Stomach (tissue), 4 donors: Measurements from ENCODE around the gene STAB1.

Experiments
- EP300 ChIP-seq: sonication (generic); formaldehyde crosslinking; IDR thresholded peaks from one replicate; pipeline ENCODE4 v1.6.1; 2017; ENCODE audit warnings: antibody characterized with exemption
- POLR2A ChIP-seq, 4 donors: fragments of 450-650 bp; IDR thresholded peaks; one replicate each; pipeline ENCODE4 v1.6.1; 2016; ENCODE audit warnings: antibody characterized with exemption in 4 of 4, control low read depth in 2 of 4, mild to moderate bottlenecking in 1 of 4, moderate library complexity in 1 of 4
- TF ChIP-seq, protein P1 (sequence below), 7 experiments: fragments of 450-650 bp in 4 of 7; fragments of 200-600 bp in 3 of 7; sonication (generic) in 3 of 7; IDR thresholded peaks; one replicate each; pipeline ENCODE4 v1.5.1; 2016 to 2019; ENCODE audit warnings: antibody characterized with exemption in 7 of 7, control low read depth in 2 of 7, mild to moderate bottlenecking in 1 of 7

GRCh38 chr3:52527732-52528585 is 32.8 kb downstream of the STAB1 start:
- TF ChIP-seq, protein P1, sequence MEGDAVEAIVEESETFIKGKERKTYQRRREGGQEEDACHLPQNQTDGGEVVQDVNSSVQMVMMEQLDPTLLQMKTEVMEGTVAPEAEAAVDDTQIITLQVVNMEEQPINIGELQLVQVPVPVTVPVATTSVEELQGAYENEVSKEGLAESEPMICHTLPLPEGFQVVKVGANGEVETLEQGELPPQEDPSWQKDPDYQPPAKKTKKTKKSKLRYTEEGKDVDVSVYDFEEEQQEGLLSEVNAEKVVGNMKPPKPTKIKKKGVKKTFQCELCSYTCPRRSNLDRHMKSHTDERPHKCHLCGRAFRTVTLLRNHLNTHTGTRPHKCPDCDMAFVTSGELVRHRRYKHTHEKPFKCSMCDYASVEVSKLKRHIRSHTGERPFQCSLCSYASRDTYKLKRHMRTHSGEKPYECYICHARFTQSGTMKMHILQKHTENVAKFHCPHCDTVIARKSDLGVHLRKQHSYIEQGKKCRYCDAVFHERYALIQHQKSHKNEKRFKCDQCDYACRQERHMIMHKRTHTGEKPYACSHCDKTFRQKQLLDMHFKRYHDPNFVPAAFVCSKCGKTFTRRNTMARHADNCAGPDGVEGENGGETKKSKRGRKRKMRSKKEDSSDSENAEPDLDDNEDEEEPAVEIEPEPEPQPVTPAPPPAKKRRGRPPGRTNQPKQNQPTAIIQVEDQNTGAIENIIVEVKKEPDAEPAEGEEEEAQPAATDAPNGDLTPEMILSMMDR (IDR thresholded peaks at IDR 0.05): no peak
- TF ChIP-seq POLR2A (IDR thresholded peaks at IDR 0.05) (no peak), EP300 (no peak)
